Mesenchymal stem cell (in vitro differentiated cells and primary cell): ENCODE results near the gene FBXO17.

Experiments
- DNase-seq: peaks from one replicate; pipeline ENCODE4 v3.0.0-alpha.2; 2013
- H2AFZ ChIP-seq: one replicate; pipeline ENCODE4 v1.6.1; 2013; ENCODE audit warnings: low read depth, mild to moderate bottlenecking, control low read depth, inconsistent platforms, low read length, moderate library complexity
- H2AK5ac ChIP-seq: 2 replicates; pipeline ENCODE4 v1.6.1; 2013; ENCODE audit warnings: low read length, moderate library complexity, mild to moderate bottlenecking, inconsistent platforms; ENCODE audit not compliant: severe bottlenecking
- H2BK120ac ChIP-seq: one replicate; pipeline ENCODE4 v1.6.1; 2013; ENCODE audit warnings: low read depth, mild to moderate bottlenecking, inconsistent platforms, low read length, moderate library complexity
- H2BK12ac ChIP-seq, 2 experiments: one replicate each; pipeline ENCODE4 v1.6.1; 2013; ENCODE audit warnings: inconsistent platforms in 2 of 2, low read length in 2 of 2, mild to moderate bottlenecking in 2 of 2, moderate library complexity in 2 of 2, control low read depth in 1 of 2
- H2BK15ac ChIP-seq: one replicate; pipeline ENCODE4 v1.6.1; 2013; ENCODE audit warnings: mild to moderate bottlenecking, low read depth, inconsistent platforms; ENCODE audit not compliant: poor library complexity, severe bottlenecking
- H2BK5ac ChIP-seq: 2 replicates; pipeline ENCODE4 v1.6.1; 2013; ENCODE audit warnings: low read depth, mild to moderate bottlenecking, low read length, control low read depth, inconsistent platforms; ENCODE audit not compliant: poor library complexity, severe bottlenecking
- H3K14ac ChIP-seq, 2 experiments: one replicate each; pipeline ENCODE4 v1.6.1; 2013; ENCODE audit warnings: inconsistent platforms in 2 of 2, low read length in 2 of 2, control low read depth in 1 of 2, mild to moderate bottlenecking in 1 of 2, moderate library complexity in 1 of 2
- H3K18ac ChIP-seq, 2 experiments: one replicate each; pipeline ENCODE4 v1.6.1; 2013; ENCODE audit warnings: inconsistent platforms in 2 of 2, low read length in 2 of 2, control low read depth in 1 of 2, low read depth in 1 of 2, mild to moderate bottlenecking in 1 of 2
- H3K23ac ChIP-seq, 2 experiments: one replicate each; pipeline ENCODE4 v1.6.1; 2013; ENCODE audit warnings: inconsistent platforms in 2 of 2, low read length in 2 of 2, mild to moderate bottlenecking in 2 of 2, moderate library complexity in 2 of 2, control low read depth in 1 of 2
- H3K27ac ChIP-seq: 2 replicates; pipeline ENCODE4 v1.5.1; 2013; ENCODE audit warnings: mild to moderate bottlenecking, moderate library complexity, low read length, control low read depth, inconsistent platforms; ENCODE audit not compliant: poor library complexity, severe bottlenecking
- H3K27me3 ChIP-seq, 2 experiments: 2 replicates each; pipeline versions ENCODE4 v1.6.1 to v1.7.0; 2013; ENCODE audit warnings: low read length in 2 of 2, mild to moderate bottlenecking in 2 of 2, moderate library complexity in 2 of 2, control low read depth in 1 of 2, inconsistent platforms in 1 of 2; ENCODE audit not compliant: control insufficient read depth in 1 of 2, insufficient read depth in 1 of 2
- H3K36me3 ChIP-seq, 2 experiments: 2 replicates each; pipeline versions ENCODE4 v1.6.1 to v1.7.0; 2013; ENCODE audit warnings: low read length in 2 of 2, control low read depth in 1 of 2, inconsistent platforms in 1 of 2, low read depth in 1 of 2, mild to moderate bottlenecking in 1 of 2; ENCODE audit not compliant: insufficient read depth in 2 of 2, control insufficient read depth in 1 of 2
- H3K4ac ChIP-seq, 2 experiments: one replicate each; pipeline ENCODE4 v1.6.1; 2013; ENCODE audit warnings: inconsistent platforms in 2 of 2, low read length in 2 of 2, mild to moderate bottlenecking in 2 of 2, moderate library complexity in 2 of 2, control low read depth in 1 of 2, low read depth in 1 of 2
- H3K4me1 ChIP-seq: 2 replicates; pipeline ENCODE4 v1.6.1; 2013; ENCODE audit warnings: low read depth, low read length, control low read depth; ENCODE audit not compliant: control insufficient read depth, insufficient read depth
- H3K4me2 ChIP-seq: 2 replicates; pipeline ENCODE4 v1.6.1; 2013; ENCODE audit warnings: low read length, mild to moderate bottlenecking, inconsistent platforms; ENCODE audit not compliant: poor library complexity, severe bottlenecking
- H3K4me3 ChIP-seq, 2 experiments: 2 replicates each; pipeline versions ENCODE4 v1.5.1 to v1.7.0; 2013; ENCODE audit warnings: low read length in 2 of 2, mild to moderate bottlenecking in 2 of 2, control low read depth in 1 of 2, low read depth in 1 of 2; ENCODE audit not compliant: insufficient read depth in 1 of 2
- H3K79me1 ChIP-seq: replicated peaks from 2 replicates; pipeline ENCODE4 v1.6.1; 2013; ENCODE audit warnings: mild to moderate bottlenecking, control low read depth, low read length, inconsistent platforms; ENCODE audit not compliant: poor library complexity, severe bottlenecking
- H3K9ac ChIP-seq: 2 replicates; pipeline ENCODE4 v1.7.0; 2013; ENCODE audit warnings: mild to moderate bottlenecking, low read length, moderate library complexity
- H3K9me3 ChIP-seq: 2 replicates; pipeline ENCODE4 v1.7.0; 2013; ENCODE audit warnings: mild to moderate bottlenecking, low read length; ENCODE audit not compliant: control insufficient read depth
- H4K8ac ChIP-seq: one replicate; pipeline ENCODE4 v1.6.1; 2013; ENCODE audit warnings: inconsistent platforms, mild to moderate bottlenecking, low read length, moderate library complexity
- H4K91ac ChIP-seq: one replicate; pipeline ENCODE4 v1.6.1; 2013; ENCODE audit warnings: mild to moderate bottlenecking, low read length, inconsistent platforms
- WGBS: methylation state at CpG from one replicate; pipeline ENCODE4 v1.1.7; 2013; ENCODE audit warnings: mixed read lengths; 5-methylcytosine and 5-hydroxymethylcytosine counted together

Gene FBXO17

DNA sequence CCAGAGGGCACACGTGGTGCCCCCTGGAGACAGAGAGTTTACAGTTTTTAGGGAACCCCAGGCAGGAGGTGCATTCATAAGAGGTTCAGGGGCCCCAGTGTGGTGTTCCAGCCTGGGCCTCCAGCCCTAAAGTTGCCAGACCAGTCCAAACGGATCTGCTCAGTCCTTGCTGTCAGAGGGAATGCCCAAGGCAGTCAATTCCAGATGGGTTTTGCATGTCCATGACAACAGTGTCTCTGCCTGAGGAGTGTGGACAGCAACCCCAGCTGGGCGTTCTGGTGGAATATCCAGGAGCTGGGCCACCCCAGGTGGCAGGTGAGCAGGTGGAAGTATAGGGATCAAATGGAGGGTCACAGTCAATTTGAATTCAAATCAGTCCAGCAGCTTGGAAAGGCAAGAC is 31.6 kb upstream of the FBXO17 start:
- no peaks in the 10 kb centered on the region for H3K4me1 ChIP-seq
- no peak overlapping the region for H4K91ac ChIP-seq
- no peak overlapping the region for H2BK12ac ChIP-seq
- no peak overlapping the region for H2AFZ ChIP-seq
- no peak overlapping the region for H3K4ac ChIP-seq
- H3K27ac ChIP-seq: no peak overlapping the region
- H3K36me3 ChIP-seq: no peaks in the 10 kb centered on the region
- no peaks in the 10 kb centered on the region for H3K27me3 ChIP-seq
- DNase-seq: no peak
- no peak overlapping the region for H2BK15ac ChIP-seq
- 56% methylated on average over 3 of the region's 3 CpGs for WGBS
- H3K79me1 ChIP-seq: no peaks in the 10 kb centered on the region
- no peak overlapping the region for H3K14ac ChIP-seq
- H3K9me3 ChIP-seq: no peaks in the 10 kb centered on the region
- H3K9ac ChIP-seq: no peak overlapping the region
- H2AK5ac ChIP-seq: no peak overlapping the region
- no peak overlapping the region for H3K4me3 ChIP-seq
- H3K23ac ChIP-seq: no peak overlapping the region
- H2BK120ac ChIP-seq: no peak overlapping the region
- no peak overlapping the region for H3K18ac ChIP-seq
- no peak overlapping the region for H4K8ac ChIP-seq
- no peak overlapping the region for H2BK5ac ChIP-seq
- no peak overlapping the region for H3K4me2 ChIP-seq

- no peak overlapping the region for H2BK15ac ChIP-seq
- no peak for DNase-seq
- H4K91ac ChIP-seq: no peak overlapping the region
- H2BK12ac ChIP-seq: no peak overlapping the region
- 78% methylated on average over 6 of the region's 9 CpGs for WGBS
- peaks cover 0 to 3% of the 10 kb centered on the region in 2 experiments for H3K27me3 ChIP-seq
- H4K8ac ChIP-seq: no peak overlapping the region
- no peak overlapping the region for H2AK5ac ChIP-seq
- no peaks in the 10 kb centered on the region for H3K36me3 ChIP-seq
- no peak overlapping the region for H3K4me2 ChIP-seq
- no peak overlapping the region for H2AFZ ChIP-seq
- no peak overlapping the region for H3K4me3 ChIP-seq
- H3K9ac ChIP-seq: no peak overlapping the region
- H3K79me1 ChIP-seq: no peaks in the 10 kb centered on the region
- no peaks in the 10 kb centered on the region for H3K4me1 ChIP-seq
- H3K14ac ChIP-seq: no peak overlapping the region
- H2BK5ac ChIP-seq: no peak overlapping the region
- no peak overlapping the region for H3K4ac ChIP-seq
- no peak overlapping the region for H3K23ac ChIP-seq
- H3K9me3 ChIP-seq: no peaks in the 10 kb centered on the region
- H3K27ac ChIP-seq: no peak overlapping the region
- no peak overlapping the region for H2BK120ac ChIP-seq
- no peak overlapping the region for H3K18ac ChIP-seq
These were observed 28.9 kb upstream of the FBXO17 start for GRCh38 chr19:39004403-39004802.

GRCh38 chr19:39003796-39004195 is 28.3 kb upstream of the FBXO17 start:
- Histone ChIP-seq H2BK120ac (no peak overlapping the region), H2AFZ (no peak overlapping the region), H3K4me3 (no peak overlapping the region), H3K4ac (no peak overlapping the region), H4K8ac (no peak overlapping the region), H3K27ac (no peak overlapping the region), H3K27me3 (peaks cover 0 to 3% of the 10 kb centered on the region in 2 experiments), H3K36me3 (no peaks in the 10 kb centered on the region), H3K9ac (no peak overlapping the region), H3K4me1 (no peaks in the 10 kb centered on the region), H2BK12ac (no peak overlapping the region), H4K91ac (no peak overlapping the region), H3K4me2 (no peak overlapping the region), H2BK5ac (no peak overlapping the region), H3K23ac (no peak overlapping the region), H2BK15ac (no peak overlapping the region), H3K14ac (no peak overlapping the region), H3K79me1 (no peaks in the 10 kb centered on the region), H3K9me3 (no peaks in the 10 kb centered on the region), H2AK5ac (no peak overlapping the region), H3K18ac (no peak overlapping the region)
- no peak for DNase-seq
- WGBS: 95% methylated on average over 4 of the region's 4 CpGs

GRCh38 chr19:39003188-39003587 is 27.6 kb upstream of the FBXO17 start:
- H3K9me3 ChIP-seq: no peaks in the 10 kb centered on the region
- no peaks in the 10 kb centered on the region for H3K36me3 ChIP-seq
- H2AFZ ChIP-seq: no peak overlapping the region
- DNase-seq: no peak
- H2BK15ac ChIP-seq: no peak overlapping the region
- no peak overlapping the region for H3K4me3 ChIP-seq
- 80% methylated on average over 4 of the region's 4 CpGs for WGBS
- H2BK12ac ChIP-seq: no peak overlapping the region
- no peak overlapping the region for H2AK5ac ChIP-seq
- H3K9ac ChIP-seq: no peak overlapping the region
- H3K14ac ChIP-seq: no peak overlapping the region
- H2BK5ac ChIP-seq: no peak overlapping the region
- no peaks in the 10 kb centered on the region for H3K79me1 ChIP-seq
- H4K8ac ChIP-seq: no peak overlapping the region
- no peak overlapping the region for H4K91ac ChIP-seq
- H3K4me2 ChIP-seq: no peak overlapping the region
- no peak overlapping the region for H2BK120ac ChIP-seq
- H3K4me1 ChIP-seq: no peaks in the 10 kb centered on the region
- H3K23ac ChIP-seq: no peak overlapping the region
- H3K4ac ChIP-seq: no peak overlapping the region
- H3K18ac ChIP-seq: no peak overlapping the region
- H3K27me3 ChIP-seq: peaks cover 0 to 3% of the 10 kb centered on the region in 2 experiments
- H3K27ac ChIP-seq: no peak overlapping the region
